GM18508 (cell line): Measurements from ENCODE around the gene GLYATL1B.

Experiments used
- ATAC-seq: cut with Tn5 transposase; IDR thresholded peaks from one replicate; pipeline ENCODE4 v1.9.1; 2021; ENCODE audit warnings: moderate number of reproducible peaks; ENCODE audit not compliant: insufficient read depth, unreplicated experiment

GLYATL1B gene

DNA sequence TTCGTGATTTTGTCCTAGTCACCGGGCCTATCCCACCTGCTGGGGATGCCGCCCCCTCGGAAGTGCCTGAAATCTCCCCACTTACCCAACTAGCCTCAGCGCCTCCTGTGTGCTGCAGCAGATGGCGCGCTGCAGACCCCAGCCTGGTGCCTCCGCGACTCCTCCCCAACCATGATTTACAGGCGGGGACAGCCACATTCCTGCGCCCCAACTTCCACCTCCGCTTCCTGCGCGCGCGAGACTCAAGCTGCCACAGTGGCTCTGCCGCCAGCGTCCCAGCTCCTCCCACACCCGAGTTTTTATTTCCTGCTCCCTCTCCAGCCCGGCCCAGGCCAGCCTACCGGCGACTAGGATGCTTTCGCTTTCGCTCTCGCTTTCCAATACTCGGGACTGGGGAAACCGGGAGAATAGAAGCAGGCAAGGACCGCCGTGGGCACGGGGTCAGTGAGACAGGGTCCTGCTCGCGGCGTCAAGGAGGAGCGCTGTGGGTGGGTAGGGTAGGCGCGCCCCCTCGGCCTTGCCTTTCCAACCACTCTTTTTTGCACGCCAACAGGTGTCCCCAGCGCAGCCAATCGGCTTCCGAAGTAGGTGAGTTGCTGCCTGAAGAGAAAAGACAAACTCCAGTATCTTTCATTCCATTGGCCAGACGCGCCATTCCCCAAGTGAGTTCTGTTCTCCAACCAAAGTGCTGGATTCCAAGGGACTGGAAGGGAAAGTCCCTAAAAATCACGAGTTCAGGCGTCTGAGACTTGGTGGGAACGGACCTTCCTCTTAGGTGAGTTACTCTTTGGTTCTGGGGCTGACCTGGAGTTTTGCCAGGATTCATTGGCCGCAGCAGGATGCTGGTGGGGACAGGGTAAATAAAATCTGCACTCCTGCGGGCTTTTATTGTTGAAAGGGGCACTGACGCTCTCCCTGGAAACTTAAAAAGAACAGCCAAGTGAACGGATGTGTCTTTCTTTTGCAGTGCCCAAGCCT is 56.7 kb downstream of the GLYATL1B start, which contains the start of gene FAM111A:
TSS of gene FAM111A (plus strand) at position 327 of the 978 bp plus-strand sequence. CDS start 6,017 bp downstream, outside the sequence.
- ATAC-seq = peak; percentile 38

DNA sequence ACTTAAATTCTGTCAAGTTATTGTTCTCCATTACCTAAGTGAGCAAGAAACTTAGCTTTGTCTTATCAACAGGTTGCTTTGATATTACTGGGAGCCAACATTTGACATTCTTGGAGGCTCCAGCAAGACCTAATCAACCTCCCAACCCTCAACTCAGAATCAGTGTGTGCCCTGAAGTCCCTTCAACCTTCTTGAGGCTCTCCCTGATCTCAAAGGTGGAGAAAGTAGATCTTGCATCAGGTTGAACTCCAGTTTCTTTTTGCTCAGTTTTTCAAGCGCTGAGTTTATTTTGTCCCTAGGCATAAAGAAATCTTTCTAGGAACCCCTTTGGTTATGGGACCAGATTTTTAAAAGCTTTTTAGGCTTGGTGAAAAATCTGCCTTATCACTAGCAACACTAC is 58.0 kb downstream of the GLYATL1B start:
- ATAC-seq = no peak
